GM18870 (cell line): ENCODE results near the gene DENND4A.
"Not testable (repeated sequence)": the region's sequence is repeated elsewhere in the genome, so short reads cannot be mapped to it uniquely, and the experiment has no call there.

Experiments
- ATAC-seq: cut with Tn5 transposase; IDR thresholded peaks from one replicate; pipeline ENCODE4 v1.9.1; 2021; ENCODE audit warnings: moderate library complexity; ENCODE audit not compliant: unreplicated experiment

DENND4A gene

GRCh38 chr15:65789759-65790425, 2.2 kb downstream of the DENND4A start:
- ATAC-seq = no peak

DNA sequence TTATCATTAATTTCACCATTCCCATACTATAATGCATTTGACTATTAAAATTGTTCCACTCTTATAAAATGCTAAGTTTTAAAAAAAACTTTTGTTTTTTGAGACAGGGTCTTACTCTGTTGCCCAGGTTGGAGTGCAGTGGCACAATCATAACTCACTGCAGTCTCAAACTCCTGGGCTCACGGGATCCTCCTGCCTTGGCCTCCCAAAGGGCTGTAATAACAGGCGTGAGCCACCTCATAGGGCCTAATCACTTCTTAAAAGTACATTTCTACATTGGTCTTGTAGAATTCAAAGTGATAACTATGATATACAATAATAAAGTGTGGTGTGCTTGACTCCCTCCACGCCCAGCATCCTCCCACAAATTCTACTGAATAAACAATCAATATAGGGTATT, 3.0 kb downstream of the DENND4A start:
- ATAC-seq = no peak

- ATAC-seq = no peak
Measured at GRCh38 chr15:65787260-65787659, 4.8 kb downstream of the DENND4A start.

DNA sequence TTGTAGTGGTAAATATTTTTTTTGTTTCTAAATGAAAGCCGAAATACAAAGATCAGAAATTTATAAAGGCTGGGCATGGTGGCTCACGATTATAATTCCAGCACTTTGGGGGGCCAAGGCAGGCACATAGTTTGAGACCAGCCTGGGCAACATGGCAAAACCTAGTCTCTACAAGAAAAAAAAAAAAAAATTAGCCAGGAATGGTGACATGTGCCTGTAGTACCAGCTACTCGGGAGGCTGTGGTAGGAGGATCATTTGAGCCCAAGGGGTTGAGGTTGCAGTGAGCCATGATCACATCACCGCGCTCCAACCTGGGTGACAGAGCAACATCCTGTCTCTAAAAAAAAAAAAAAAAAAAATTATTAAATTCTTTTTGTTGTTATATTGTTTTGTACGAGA, 6.9 kb downstream of the DENND4A start:
- ATAC-seq = no peak

GRCh38 chr15:65783872-65784271, 8.2 kb downstream of the DENND4A start:
- ATAC-seq = no peak

DNA sequence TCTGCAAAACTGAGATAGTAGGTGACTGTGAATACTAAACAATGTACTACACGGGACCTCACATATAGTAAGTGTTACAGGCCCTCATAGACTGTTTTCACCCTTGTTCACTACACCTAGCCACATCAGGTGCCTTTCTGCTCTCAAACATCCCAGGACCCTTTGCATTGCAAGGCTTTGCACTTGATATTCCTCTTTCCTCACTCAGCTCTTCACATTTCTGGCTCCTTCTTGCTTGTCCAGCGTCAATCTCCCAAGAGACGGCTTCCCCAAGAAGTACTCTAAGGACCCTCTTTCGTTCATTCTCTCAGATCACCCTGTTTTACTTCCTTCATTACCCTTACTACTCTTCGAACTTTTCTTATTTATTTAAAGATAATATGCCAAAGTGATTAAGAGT, 10.0 kb downstream of the DENND4A start:
- ATAC-seq = no peak

- ATAC-seq = not testable (repeated sequence)
Measured at GRCh38 chr15:65778701-65779100, 13.4 kb downstream of the DENND4A start.

- ATAC-seq = no peak
Measured at GRCh38 chr15:65778269-65778668, 13.8 kb downstream of the DENND4A start.

DNA sequence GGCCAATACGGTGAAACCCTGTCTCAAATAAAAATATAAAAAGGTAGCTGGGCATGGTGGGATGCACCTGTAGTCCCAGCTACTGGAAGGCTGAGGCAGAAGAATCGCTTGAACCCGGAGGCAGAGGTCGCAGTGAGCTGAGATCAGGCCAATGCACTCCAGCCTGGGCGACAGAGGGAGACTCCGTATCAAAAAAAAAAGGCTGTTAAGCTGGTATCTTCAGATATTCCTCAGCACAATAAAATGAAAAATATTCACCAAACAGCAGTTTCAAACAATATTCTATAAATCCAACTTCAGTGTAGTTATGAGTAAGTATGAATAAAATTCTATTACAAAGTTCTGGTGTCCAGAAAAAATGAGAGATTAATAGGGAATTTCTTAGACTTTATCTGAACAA, 14.2 kb downstream of the DENND4A start:
- ATAC-seq = no peak

- no peak for ATAC-seq
Measured at GRCh38 chr15:65777053-65777452, 15.0 kb downstream of the DENND4A start.

- ATAC-seq = peak; percentile 51
Measured at GRCh38 chr15:65773386-65774111, 18.5 kb downstream of the DENND4A start.

DNA sequence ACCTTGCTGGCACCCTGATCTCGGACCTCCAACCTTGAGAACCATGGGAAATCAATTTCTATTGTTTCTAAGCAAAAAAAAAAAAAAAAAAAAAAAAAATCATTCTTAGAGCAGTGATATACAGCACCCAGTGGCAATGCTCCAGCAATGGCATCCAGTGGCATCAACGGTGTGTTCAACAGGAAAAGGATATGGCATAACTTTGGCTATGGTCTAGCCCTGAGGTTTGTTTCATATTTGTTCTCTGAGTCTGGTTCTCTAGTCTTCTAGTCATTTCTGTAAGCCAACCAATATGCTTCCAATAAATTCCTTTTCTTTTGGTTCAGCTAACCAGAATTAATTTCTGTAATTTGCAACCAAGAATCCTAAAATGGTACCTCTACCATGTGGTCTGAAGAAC, 19.2 kb downstream of the DENND4A start:
- peak; percentile 21 for ATAC-seq

- no peak for ATAC-seq
Measured at GRCh38 chr15:65771870-65772269, 20.2 kb downstream of the DENND4A start.

DNA sequence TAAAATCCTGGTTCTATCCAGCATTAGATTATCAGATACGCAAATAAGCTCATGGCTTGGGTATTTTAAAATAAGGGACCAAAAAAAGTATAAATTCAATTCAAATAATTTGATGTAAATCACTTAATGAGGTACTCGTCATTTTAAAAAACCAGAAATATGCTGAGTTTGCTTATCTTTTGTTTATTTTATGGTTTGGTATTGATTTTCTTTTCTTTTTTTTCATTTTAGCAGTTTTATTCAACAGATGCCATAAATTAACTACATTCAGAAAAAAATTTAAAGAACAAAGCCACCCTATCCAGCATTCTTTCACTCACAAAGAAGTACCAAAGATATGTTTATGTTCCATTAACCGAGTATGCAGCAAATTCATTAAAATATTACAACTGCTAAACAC, 22.6 kb downstream of the DENND4A start:
- no peak for ATAC-seq

DNA sequence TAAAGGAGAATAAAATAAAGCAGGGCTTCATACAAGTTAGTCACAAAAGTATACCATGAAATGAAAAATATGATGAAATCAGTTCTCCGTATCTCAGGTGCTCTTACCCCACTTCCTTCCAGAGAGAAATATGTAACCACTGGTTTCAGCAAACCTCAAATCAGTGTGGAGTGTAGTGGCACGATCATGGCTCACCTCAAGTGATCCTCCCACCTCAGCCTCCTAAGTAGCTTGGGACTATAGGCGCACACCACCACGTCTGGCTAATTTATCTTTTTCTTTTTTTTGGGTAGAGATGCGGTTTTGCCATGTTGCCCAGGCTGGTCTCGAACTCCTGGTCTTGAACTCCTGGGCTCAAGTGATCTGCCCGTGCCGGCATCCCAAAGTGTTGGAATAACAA, 24.2 kb downstream of the DENND4A start:
- no peak for ATAC-seq

DNA sequence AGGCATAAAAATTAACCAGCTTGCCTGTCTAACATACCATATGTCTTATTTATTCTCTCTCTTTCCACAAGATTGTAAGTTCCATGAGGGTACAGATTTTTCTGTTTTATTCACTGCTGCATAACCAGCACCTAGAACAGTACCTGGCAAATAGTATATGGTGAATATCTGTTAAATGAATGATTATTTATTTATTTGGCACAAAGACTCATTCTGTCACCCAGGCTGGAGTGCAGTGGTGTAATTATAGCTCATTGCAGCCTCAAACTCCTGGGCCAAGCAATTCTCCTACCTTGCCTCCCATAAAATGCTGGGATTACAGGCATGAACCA, 24.9 kb downstream of the DENND4A start:
- ATAC-seq = no peak

DNA sequence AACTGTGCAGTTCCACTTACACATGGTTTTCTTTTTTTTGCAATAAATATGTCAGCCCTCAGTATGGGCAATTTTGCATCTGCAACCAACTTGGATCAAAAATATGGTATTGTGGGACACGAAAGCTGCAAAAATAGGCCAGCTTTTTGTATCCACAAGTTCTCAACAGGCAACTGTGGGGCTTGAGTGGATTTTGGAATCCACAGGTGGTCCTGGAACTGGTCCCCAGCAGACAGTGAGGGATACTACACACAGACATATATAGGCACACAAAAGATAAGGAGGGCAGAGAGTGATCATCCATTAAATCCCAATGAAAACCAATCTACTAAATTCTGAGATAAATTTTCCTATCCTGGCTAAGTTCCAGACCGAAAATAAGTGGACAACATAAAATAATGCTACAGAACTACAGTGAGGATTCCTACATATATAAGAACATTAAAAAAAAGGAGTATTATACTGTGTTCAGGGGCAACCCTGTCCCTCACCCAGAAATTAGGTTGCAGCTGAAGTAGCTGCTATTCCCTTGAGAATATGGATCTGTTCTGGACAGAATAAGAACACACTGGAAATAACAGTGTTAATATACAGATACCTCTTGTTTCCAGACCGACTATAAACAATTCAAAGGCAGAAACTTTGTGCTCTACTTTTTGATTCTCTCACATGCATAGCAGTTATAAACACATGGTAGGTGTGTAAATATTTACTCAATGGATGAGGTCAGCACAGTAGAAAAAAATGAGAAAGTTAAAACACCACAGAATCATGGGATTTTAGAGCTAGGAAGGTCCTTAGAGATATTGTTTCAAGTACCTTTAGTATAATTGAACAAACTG, 25.4 kb downstream of the DENND4A start:
- no peak for ATAC-seq

DNA sequence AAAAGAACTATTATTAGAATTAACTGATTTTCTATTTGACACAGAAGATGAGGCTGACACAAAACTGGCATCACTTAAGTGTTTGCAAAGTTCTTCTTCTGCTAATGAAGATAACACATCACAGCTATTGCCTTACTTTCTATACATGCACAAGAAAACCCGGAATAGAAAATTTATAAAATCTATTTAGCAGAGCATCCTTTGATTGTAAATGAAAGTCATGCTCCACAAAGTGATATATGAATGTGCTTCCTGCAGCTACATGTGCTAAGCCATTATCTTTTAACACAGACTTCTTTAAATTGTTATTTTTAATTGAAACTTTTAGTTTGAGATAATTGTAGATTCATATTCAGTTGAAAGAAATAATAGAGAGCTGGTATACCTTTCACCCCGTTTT, 27.0 kb downstream of the DENND4A start:
- ATAC-seq = no peak

DNA sequence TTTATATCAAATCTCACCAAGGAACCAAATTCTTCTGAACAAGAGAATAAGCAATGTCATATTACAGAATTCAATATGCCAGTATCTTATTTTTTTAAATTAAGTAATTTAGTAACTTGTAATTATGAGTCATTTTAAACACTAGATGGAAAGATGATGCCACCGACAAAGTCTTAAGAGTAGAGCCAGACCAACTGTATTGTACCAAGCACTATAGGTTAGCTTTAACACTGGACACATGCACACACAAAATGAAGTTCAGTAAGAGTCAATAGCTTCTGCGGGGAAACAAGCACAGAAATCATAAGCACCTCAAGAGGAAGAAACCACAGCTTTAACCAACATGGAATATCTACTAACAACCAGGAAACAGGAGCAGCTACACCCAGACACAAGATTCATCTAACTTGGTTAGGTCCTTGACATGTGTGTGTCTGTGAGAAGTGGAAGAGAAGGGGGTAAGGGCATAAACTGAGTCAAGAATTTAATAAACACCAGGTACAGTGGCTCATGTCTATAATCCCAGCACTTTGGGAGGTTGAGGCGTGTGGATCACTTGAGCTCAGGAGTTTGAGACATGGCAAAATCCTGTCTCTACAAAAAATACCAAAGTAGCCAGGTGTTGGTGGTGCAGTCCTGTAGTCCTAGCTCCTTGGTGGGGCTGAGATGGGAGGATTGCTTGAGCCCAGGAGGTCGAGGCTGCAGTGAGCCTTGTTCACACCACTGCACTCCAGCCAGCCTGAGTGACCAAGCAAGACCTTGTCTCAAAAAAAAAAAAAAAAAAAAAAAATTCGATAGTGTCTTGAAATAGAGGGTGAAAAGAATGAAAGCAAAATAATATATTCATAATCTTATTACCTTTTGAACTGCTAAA, 28.9 kb downstream of the DENND4A start:
- ATAC-seq = no peak

DNA sequence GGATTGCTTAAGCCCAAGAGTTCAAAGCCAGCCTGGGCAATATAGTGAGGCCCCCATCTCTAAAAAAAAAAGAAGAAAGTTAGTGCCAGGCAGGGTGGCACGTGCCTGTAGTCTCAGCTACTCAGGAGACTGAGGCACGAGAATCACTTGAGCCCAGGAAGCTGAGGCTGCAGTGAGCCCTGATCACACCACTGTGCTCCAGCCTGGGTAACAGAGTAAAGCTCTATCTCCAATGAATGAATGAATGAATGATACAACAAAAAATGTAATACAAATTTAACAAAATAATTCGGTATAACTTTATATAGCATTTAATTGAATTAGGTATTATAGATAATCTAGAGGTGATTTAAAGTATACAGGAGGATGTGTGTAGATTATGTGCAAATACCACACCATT, 29.7 kb downstream of the DENND4A start:
- no peak for ATAC-seq
